ENCODE data around the gene GDAP2. TPM values are rescaled to one million over a fixed set of nuclear protein-coding genes. Genes with fewer than 3 reads are reported as not detected.
A peak's percentile ranks its signal among the peaks of the same experiment; 100 is the strongest.

Gene GDAP2
- total RNA-seq: 10 to 100 TPM; 44.7 to 47.6 TPM
- polyA plus RNA-seq (ENCODE audit: insufficient read depth, low read depth, low replicate concordance): 20.0 TPM
- long read RNA-seq, donor 1, full-length matches to known transcripts: 2 of 2 reads
- long read RNA-seq, donor 1, partial matches to known transcripts: 0 of 2 reads
- long read RNA-seq, donor 1, other reads (novel, unspliced or antisense): 0 of 2 reads
- long read RNA-seq, donor 2, full-length matches to known transcripts: 3 of 3 reads
- long read RNA-seq, donor 2, partial matches to known transcripts: 0 of 3 reads
- long read RNA-seq, donor 2, other reads (novel, unspliced or antisense): 0 of 3 reads

- no peaks in the 10 kb centered on the region for H3K27me3 ChIP-seq
- no peaks in the 10 kb centered on the region for H3K36me3 ChIP-seq (ENCODE audit: low read depth, missing control alignments)
- H3K9me3 ChIP-seq: no peaks in the 10 kb centered on the region
- H3K27ac ChIP-seq: peak within 1 kb of the TSS; percentile 81 to 88
- intact Hi-C loops (cut with DNase I; ENCODE audit: low total_unique reads): no loop called here
- DNase-seq: peak; percentile 99
- H3K4me3 ChIP-seq: peak within 1 kb of the TSS; percentile 86 to 99
- WGBS, 2 donors: 0% methylated on average over 20 to 64 of the region's 64 CpGs
- TF ChIP-seq CTCF (IDR thresholded peaks at IDR 0.05): no peak
- TF ChIP-seq POLR2A (IDR thresholded peaks at IDR 0.05): peak; percentile 16
- peaks cover 13% of the 10 kb centered on the region for H3K4me1 ChIP-seq
Measured at GRCh38 chr1:117929343-117930172, at the start of gene GDAP2, which contains the start of gene WDR3. GDAP2 (minus strand) TSS chr1:117929621; CDS start chr1:117920357, 9,264 bp downstream. WDR3 (plus strand) TSS chr1:117929739; CDS start chr1:117933320, 3,581 bp downstream.

- TF ChIP-seq POLR2A (IDR thresholded peaks at IDR 0.05) (no peak), CTCF (IDR thresholded peaks at IDR 0.05) (no peak)
- intact Hi-C loops (cut with DNase I; ENCODE audit: low total_unique reads): no loop called here
- 80 to 83% methylated on average over 3 of the region's 3 CpGs for WGBS, 2 donors
- H3K36me3 ChIP-seq (ENCODE audit: low read depth, missing control alignments): no peaks in the 10 kb centered on the region
- H3K4me3 ChIP-seq: no peak overlapping the region
- no peaks in the 10 kb centered on the region for H3K9me3 ChIP-seq
- DNase-seq: no peak
- H3K4me1 ChIP-seq: no peaks in the 10 kb centered on the region
- H3K27ac ChIP-seq: no peak overlapping the region
- no peaks in the 10 kb centered on the region for H3K27me3 ChIP-seq
Measured at GRCh38 chr1:117976381-117976780, 47.0 kb upstream of the GDAP2 start.

GRCh38 chr1:117971777-117972176 lies 42.4 kb upstream of the GDAP2 start:
- H3K4me3 ChIP-seq: no peak overlapping the region
- H3K27ac ChIP-seq: no peak overlapping the region
- H3K9me3 ChIP-seq: no peaks in the 10 kb centered on the region
- DNase-seq: no peak
- no peak for TF ChIP-seq CTCF (IDR thresholded peaks at IDR 0.05)
- TF ChIP-seq POLR2A (IDR thresholded peaks at IDR 0.05): no peak
- intact Hi-C loops (cut with DNase I; ENCODE audit: low total_unique reads): no loop called here
- H3K27me3 ChIP-seq: no peaks in the 10 kb centered on the region
- H3K36me3 ChIP-seq (ENCODE audit: low read depth, missing control alignments): no peaks in the 10 kb centered on the region
- H3K4me1 ChIP-seq: no peaks in the 10 kb centered on the region

GRCh38 chr1:117970252-117970651 lies 40.8 kb upstream of the GDAP2 start:
- WGBS, 2 donors: 71 to 76% methylated on average over 9 of the region's 9 CpGs
- intact Hi-C loops (cut with DNase I; ENCODE audit: low total_unique reads): no loop called here
- no peak overlapping the region for H3K4me3 ChIP-seq
- H3K9me3 ChIP-seq: no peaks in the 10 kb centered on the region
- no peak overlapping the region for H3K27ac ChIP-seq
- H3K27me3 ChIP-seq: no peaks in the 10 kb centered on the region
- TF ChIP-seq POLR2A (IDR thresholded peaks at IDR 0.05) (no peak), CTCF (IDR thresholded peaks at IDR 0.05) (no peak)
- no peaks in the 10 kb centered on the region for H3K4me1 ChIP-seq
- no peaks in the 10 kb centered on the region for H3K36me3 ChIP-seq (ENCODE audit: low read depth, missing control alignments)
- no peak for DNase-seq
